Stomach (tissue), 4 donors: Measurements from ENCODE around the gene KHDC3L.

ENCODE experiments used
- CTCF ChIP-seq, 7 experiments: fragments of 450-650 bp in 4 of 7; fragments of 200-600 bp in 3 of 7; sonication (generic) in 3 of 7; IDR thresholded peaks; one replicate each; pipeline ENCODE4 v1.5.1; 2016 to 2019; ENCODE audit warnings: antibody characterized with exemption in 7 of 7, control low read depth in 2 of 7, mild to moderate bottlenecking in 1 of 7
- POLR2A ChIP-seq, 4 donors: fragments of 450-650 bp; IDR thresholded peaks; one replicate each; pipeline ENCODE4 v1.6.1; 2016; ENCODE audit warnings: antibody characterized with exemption in 4 of 4, control low read depth in 2 of 4, mild to moderate bottlenecking in 1 of 4, moderate library complexity in 1 of 4
- POLR2AphosphoS5 ChIP-seq, 3 donors: sonication (generic); formaldehyde crosslinking; IDR thresholded peaks; one replicate each; pipeline ENCODE4 v1.6.1; 2016; ENCODE audit warnings: antibody characterized with exemption in 3 of 3

GRCh38 chr6:73388433-73388799 is 26.0 kb downstream of the KHDC3L start:
- TF ChIP-seq POLR2A (IDR thresholded peaks at IDR 0.05) (no peak), POLR2AphosphoS5 (IDR thresholded peaks at IDR 0.05) (no peak), CTCF (IDR thresholded peaks at IDR 0.05) (no peak)
